HG03159 (cell line): ENCODE results near the gene ADCY5.

Source experiments
- ATAC-seq: cut with Tn5 transposase; IDR thresholded peaks from one replicate; pipeline ENCODE4 v1.9.1; 2021; ENCODE audit warnings: mild to moderate bottlenecking, moderate library complexity; ENCODE audit not compliant: unreplicated experiment

Gene ADCY5

DNA sequence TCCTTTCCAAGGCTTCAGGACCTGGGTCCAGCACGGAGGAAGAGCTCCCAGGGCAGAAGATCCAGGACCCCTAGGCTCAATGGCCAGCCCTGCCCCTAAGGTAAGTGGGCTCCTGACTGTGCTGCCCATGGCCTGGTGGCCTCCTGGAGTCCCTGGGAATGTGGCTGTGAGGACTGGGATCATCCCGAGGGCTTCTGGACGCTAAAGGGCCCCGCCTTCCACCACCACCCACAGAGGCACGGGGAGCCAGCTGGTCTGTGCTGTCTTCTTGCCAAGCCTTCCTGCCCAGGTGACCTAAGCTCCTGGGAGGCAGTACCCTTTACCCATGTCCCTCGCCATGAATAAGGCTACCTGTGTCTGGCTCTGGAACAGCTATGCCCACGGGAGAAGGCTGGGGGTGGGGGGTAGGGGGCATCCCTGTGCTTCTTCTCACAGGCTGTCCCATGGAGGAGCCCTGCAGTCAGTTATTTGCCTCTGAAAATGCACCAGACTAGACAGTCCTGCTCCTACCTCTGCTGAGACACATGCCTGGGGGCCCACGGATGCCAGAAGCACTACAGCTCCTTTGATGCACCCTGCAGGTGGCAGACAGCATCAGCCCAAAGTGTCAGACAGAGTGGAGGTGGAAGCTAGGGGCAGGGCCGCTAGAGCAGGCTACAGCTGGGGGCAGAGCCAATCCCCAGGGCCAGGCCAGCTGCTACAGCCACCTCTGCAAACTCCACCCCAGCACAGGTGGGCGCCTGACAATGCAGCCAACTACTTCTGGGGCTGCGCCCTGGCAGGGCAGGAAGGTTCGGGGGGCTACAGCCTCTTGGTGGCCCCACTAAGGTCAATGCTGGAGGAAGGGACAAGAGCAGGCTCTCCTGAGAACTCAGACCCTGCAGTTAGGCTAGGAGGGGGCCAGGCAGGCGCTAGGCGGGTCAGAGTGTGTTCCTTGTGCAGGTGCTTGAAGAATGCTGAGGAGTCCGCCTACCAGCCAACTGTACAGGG lies 156.3 kb downstream of the ADCY5 start:
- no peak for ATAC-seq

DNA sequence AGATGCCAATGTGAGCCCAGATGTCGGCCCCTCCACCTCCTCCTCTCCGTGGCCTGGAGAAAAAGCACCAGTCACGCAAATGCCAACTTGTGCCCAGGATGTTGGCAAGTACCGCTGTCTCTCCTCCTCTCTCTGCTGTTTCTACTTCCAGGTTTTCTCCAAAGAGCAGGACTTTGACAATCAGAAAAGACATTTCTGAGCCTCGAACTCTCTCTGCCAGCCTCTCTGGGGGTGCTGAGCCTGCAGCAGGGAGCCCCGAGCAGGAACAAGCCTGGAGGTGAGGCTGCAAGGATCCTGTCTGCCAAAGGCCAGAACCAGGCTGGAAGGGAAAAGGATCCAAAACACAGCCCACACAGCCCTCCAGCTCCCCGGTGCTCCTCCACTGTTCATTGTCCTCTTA lies 157.5 kb downstream of the ADCY5 start:
- no peak for ATAC-seq

DNA sequence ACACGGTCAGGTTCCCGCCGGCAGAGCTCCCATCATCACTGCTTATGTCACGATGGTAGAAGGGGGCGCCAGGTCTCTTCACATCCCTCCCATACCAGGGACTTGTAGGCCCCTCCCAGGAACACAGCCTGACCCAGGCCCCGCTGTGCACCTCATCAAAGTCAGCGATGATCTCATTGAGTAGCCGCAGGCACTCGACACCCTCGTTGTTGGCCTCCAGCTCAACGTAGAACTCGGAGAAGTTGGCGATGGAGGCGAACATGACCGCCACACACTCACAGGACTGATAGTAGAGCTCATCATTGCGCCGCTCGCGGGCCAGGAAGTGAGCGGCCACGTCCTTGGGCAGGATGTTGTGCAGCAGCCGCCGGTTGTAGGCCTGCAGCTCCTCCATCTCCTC lies 157.9 kb downstream of the ADCY5 start:
- ATAC-seq = no peak

DNA sequence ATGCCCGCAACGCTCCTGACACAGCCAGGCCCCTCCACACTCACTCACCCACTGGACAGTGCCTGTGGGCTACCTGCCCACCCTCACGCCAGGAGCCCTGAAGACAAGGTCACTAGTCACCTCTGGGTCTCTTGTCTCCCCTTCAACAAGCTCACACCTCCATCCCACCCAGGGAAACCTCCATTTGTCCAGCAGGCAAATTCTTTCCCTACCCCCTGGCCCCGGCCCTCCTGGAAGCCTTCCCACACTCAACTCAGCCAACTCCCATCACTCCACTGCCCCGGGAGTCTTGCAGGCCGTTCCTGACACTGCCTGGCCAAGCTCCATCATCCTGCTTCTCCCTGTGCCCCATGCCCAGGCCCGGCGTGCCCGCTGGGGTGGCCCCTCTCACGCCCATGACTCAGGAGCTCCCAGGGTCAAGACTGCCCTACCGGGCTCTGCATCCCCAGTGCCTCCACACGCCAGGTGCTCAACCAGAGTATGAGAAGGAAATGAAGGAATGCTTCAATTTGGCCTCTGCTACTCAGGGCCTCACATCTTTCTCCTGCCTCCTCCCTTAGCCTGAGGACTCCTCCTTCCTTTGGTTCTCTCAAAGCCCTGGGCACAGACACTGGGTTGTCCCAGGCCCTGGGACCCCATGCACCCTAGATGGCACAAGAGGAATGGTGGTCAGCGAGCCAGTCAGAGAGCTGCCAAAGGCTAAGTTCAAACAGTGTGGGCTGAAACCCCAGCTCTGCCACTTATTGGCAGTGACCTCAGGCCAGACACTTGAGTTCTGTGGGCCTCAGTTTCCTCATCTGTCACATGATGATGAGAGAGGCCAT lies 158.6 kb downstream of the ADCY5 start:
- ATAC-seq = no peak

DNA sequence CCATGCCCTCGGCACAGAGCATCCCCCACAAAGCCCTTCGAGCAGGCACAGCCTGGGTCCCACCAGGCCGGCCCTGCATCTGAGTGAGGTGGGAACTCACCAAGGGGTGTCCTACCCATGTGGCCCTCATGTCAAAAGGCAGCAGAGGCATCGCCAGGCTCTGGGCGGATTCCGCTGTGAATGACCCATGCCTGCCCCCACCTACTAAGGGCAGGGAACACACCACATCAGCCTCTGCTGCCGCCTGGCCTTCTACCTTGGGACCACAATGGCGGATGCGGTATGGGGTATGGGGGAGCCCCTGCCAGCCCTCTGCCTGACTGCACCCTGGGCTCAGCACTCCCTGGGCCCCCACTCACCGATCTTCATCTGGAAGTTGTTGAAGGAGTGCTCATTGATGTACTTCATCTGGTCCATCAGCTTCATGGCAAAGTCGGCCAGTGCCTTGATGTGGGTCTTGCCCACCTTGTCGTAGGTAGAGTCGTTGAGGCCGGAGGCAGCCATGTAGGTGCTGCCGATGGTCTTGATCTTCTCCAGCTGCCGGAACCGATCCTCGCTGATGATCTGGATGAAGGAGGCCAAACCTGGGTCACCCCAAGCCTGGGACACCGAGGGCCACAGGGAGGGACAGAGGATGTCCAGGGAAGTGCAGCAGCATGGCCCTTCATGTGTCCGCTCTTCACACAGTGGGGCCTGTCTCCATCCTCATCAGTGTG lies 159.3 kb downstream of the ADCY5 start:
- no peak for ATAC-seq

DNA sequence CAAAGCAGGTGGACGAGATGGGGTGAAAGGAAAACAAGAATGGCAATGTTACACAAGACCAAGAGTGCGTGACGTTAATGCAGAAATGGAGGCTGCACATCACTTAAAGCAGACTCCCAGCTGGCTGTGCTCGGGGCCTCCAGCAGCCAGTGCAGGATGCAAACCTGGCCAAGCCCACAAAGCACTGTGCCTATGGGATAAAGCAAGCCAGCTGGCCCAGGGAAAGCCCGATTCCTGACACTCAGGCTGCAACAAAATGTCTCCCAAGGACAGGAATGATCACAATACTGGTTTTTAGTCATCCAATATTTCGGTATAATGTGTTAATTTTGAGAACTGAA lies 161.0 kb downstream of the ADCY5 start:
- ATAC-seq = no peak

DNA sequence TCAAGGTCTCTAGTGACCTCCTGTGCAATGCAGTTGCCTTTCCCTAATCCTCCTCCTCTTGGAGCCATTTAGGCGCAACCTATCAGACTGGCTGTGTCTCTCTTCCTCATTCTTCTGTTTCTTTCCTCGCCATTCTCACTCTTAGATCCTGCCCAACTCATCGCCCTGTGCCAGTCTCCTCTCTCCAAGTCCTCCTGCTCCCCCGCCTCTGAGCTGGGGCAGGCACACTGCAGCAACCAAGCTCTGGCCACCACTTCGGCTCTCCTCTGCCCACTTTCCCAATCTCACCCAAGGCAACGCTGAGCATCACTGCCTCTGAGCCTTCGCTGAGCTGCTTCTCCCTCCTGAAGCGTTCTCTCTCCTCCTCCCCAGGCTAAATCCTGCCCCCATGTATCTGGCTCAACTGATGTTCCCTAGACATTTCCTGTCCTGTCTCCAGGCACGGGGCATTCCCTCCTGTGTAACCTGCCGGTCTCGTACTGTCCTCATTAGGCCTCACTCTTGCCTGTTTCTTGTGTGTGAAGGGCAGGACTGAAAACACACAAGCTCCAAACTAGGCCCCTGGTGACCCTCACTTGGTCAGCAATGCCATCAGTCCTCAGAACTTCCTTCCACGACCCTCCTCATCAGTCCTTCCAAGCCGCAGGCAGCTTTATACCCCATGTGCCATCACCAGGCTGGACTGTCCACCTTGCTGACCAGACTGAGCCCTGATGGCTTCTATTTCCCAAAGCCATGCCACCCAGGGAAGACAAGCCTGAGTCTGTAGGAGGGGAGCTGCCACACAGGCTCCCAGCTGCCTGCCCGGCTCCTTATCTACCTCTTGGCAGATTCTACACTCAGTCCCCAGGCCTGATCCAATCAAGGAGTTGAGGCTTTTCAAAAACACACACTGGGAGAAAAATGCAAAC lies 161.6 kb downstream of the ADCY5 start:
- ATAC-seq = no peak

DNA sequence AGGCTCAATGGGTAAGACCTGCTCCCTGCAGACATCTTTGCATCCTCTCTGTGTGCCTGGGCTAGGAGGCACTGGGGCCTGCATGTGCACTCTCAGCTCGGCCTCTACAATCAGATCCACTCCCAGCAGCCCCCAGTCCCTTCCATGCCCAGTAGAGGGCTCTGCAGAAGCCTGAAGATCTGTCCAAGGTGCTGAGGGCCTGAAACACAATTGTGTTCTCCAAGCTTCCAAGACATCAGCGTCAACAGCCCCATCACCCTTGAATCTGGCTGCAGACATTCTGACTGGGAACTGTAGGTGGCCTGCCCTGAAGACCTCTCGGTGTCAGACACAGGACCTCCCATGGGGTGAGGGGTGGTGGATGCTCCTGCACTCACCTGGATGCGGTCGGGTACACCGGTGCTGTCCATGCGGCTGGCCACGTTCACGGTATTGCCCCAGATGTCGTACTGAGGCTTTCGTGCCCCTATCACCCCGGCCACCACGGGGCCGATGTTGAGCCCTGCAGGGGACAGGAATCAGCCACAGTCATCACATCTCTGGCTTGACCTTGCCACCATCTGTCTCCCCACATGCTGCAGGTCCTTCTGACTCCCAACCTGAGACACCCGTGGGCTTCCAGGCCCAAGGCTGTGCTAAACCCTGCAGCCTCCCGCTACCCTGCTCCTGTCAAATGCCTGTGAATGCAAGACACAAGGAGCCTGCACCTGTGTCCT lies 162.4 kb downstream of the ADCY5 start:
- peak; percentile 74 for ATAC-seq

DNA sequence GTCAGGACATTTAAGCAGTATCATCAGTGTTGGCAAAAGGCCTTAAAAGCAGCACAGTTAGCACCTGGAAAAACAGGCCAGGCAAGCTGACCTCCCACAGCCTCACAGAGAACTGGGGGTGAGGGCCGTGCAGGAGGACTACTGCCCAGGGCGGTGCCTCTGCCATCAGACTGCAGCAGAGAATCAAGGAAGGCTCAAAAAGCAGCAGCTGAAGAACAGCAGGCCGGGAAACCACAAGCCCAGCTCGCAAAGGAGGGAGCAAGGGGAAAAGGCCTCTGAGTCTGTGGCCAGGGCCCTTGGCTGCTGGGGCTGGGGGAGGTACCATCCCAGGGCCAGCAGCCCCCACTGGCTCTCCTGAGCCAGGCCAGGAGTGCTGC lies 163.0 kb downstream of the ADCY5 start:
- no peak for ATAC-seq

DNA sequence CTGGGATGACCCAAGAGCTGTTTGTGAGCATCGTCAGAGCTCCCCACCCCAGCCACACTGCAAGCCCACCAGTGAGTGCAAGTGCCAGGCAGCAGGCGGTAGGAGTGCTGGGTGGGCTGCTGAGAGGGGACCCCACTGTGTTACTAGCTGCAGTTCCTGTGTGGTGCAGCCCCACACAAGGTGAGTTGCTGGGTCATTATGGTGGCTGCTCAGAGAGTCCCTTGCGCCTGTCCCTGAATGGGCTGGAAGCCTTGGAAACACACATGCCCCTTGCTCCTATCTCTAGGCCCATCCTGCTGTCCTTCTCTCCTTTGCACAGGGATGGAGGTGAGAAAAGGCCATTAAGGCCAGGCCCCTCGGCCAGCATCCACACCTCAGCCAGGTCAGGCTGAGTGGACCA lies 163.4 kb downstream of the ADCY5 start:
- ATAC-seq = no peak

DNA sequence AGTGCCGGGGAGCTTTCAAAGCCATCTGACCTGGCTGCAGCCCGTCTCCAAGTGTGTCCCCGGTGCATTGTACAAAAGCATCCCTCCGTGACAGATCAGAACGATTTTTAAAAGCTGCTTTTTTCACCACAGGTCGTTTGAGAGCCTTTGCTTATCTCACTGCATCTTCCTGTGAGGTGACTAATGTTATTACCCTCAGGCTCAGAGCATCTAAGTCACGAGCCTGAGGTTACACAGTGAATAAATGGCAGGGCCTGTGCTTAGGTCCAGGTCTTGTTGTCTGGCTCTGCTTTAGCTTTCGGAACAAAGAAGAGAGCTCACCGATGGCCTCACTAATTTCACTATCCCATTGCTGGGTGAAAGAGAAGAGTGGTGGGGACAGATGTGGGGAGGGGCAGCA lies 163.8 kb downstream of the ADCY5 start:
- ATAC-seq = no peak

DNA sequence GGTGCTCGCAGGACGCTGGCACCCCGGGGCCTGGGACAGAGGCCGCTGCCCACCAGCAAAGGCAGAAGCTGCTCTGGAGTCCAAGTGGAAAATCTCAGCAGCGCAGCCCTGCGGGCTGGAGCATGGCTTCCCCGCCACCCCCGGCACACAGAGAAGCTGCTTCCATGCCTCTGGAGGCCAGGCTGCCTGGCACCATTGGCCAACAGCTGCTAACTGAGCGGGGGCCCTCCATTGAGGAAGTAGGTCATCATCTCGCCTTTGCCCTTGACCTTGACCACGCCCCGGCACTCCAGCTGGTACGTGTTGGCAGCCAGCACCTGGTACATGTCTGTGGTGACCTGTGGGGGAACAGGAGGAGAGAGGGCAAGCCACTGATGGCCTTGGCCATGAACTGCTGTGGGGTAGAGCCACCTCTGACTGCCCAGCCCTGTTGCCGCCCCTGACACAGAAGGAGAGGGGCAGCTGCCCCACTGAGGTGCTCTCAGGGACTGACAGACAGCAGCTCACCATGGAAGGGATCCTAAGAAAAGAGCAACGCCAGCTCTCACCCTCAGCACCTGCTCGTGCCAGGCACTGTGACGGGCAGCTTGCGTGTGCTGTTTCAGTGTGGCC lies 164.4 kb downstream of the ADCY5 start:
- ATAC-seq = no peak

DNA sequence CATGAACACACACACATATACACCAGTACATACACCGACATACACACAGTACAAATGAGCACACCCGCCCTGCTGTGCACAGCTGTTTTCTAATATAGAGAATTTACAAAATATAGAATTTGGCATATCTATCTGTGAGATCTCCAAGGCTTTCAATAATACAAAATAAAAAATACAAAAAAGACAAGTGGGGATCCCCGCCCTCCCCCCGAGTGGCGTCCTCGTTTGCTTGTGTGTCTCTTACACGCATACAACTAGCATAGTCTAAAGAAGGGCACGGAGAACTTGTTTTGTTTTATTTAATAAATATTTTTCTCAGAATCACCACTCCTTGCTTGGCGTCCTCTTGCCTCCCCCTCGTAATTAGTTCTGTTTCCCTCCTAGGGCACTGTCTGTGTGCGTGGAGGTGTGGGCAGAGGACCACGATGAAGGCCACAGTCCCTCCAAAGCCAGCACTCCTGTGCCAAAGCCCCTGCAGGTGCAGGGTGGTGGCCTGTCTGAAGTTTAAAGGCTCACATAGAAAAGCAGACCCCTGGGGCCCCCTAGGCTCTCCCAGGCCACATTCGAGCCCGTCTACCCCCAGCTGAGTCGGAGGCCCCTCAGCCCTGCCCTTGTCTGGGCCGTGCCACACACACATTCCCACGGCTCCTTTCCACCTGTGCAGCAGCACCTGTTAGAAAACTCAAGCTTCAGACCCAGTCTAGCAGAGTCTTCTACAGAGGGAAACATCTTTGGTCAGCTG lies 165.1 kb downstream of the ADCY5 start:
- ATAC-seq = no peak

DNA sequence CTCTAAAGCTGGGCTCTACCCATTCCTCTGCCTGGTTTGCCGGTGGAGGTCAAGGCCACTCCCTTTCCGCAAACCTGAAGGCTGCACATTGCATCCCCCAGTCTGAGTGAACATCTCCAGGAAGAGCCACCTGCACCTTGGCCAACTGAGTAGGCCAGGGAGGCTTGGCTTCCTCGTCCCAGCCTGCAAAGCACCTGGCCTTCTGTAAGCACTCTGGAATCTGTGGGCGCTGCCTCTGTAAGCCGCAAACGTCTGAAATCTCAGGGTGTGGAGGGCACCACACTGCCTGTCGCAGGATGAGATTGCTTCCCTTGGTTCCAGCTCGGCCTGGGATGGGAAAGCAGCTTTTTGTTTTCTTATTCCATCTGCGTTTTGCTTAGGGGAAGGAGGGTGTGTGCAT lies 165.8 kb downstream of the ADCY5 start:
- ATAC-seq = no peak

DNA sequence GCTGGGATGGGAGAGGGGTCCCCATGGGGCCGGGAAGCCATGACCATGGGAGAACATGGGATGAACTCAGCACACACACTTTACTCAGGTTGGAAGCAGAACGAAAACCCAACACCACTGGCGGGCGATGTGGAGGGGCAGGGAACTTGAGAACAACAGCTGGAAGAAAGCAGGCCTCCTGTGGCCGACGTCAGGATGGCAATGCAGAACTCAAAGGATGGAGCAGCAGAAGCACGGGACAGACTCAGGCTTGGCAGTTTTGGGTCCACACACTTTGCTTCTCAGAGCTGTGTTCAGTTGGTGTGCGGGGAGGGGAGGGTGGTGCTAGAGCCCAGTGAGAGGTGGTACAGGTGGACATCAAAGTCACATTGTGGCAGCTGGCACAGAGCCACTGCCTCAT lies 166.4 kb downstream of the ADCY5 start:
- no peak for ATAC-seq

DNA sequence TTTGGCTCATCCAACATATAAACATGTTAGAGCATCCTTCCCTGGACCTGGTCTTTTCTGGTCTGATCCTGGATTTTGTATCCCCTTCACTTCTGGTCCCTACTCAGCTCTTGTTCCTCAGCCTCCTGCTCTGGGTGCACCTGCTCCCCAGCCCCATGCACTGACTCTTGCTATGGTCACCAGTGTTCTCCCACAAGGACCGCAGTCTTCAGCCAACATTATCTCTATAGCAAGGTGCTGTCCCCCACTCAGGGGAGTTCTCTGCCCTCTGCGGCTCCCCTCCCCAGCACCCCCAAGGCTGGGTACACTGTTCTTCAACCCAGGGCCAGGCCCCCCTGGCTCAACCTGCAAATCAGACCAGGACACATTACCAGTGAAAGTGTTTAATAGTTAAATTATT lies 167.0 kb downstream of the ADCY5 start:
- no peak for ATAC-seq

DNA sequence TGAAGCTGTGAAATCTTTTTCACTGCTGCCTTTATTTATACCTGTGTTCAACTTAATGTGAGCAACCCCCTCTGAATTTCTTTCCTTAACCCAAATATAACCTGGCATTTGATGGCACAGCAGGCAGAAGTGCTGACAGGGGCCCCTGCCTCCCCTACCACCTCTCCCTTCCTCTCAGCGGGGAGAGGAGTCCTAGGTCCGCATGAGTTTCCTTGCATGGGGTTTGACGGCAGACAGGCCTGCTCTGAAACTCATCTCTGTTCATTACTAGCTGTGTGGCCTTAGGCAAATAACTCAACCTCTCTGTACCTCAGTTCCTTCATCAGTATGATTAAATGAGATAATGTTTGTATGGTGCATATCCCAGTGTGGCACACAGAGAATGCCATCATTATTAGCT lies 167.5 kb downstream of the ADCY5 start:
- ATAC-seq = no peak

DNA sequence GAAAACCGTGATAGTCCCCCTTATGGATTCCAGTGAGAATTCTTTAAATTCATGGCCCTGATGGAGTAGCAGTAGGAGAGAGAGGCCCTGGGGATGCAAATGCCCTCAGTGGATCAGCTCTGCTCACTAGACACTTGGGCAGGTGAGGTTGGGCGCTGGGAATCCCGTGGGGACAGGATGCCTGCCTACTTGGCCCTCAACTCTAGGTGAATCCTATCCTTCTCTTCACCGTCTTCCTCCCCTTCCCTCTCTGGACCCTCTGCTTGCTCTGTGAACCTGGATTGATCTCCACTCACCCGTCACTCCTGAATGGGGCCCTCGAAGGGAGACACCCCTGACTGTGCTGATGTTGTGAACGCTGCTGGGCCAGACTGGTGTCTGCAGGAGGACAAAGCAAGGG lies 169.8 kb downstream of the ADCY5 start:
- ATAC-seq = no peak

DNA sequence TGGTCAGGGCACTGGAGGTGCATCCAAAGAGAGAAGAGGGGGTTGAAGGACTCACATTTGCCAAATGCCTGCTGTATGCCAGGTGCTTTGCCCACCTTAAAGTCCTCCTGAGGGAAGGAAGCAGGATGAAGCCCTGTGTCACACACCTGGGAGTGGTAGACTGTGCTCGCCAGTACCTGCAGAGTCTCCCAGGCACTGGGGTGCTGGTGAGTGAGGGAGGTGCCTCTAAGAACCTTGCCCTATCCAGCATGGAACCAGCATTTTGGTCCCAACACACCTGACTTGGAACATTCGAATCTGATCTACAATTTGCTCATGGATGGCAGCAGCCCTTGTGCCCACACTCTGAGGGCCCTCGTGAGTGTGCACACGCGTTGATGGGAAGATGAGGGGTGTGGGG lies 170.4 kb downstream of the ADCY5 start:
- no peak for ATAC-seq
